ENCODE results near the gene KCTD16. TPM values are rescaled to one million over a fixed set of nuclear protein-coding genes. Genes with fewer than 3 reads are reported as not detected.

Gene KCTD16
- total RNA-seq: 2.1 and 6.1 TPM in 2 replicates

GRCh38 chr5:144170276-144171024, at the start of gene KCTD16, which contains the start of gene YIPF5:
Gene KCTD16 (plus strand): TSS chr5:144170873.
Gene YIPF5 (minus strand): TSS chr5:144170659. CDS start chr5:144169955, 704 bp downstream.

Small RNA genes within 50 kb of the gene (small RNA-seq; reads per million reads assigned to genes)
- gene CKS1BP5 (not detected), gene RN7SL87P (not detected)

Other genes with a start within 250 kb of the KCTD16 start
- 126 and 133 TPM in 2 replicates for gene YIPF5, start 214 bp upstream of the KCTD16 start, total RNA-seq

Data from articular chondrocyte of knee joint (primary cell).